Mesendoderm (in vitro differentiated cells): ENCODE data around the gene PMAIP1.

ENCODE experiments used
- DNase-seq: peaks from one replicate; pipeline ENCODE4 v3.0.0; 2013
- H2AK5ac ChIP-seq: 2 replicates; pipeline ENCODE4 v1.6.1; 2013; ENCODE audit warnings: low read length, inconsistent platforms
- H2BK120ac ChIP-seq: 2 replicates; pipeline ENCODE4 v1.6.1; 2013; ENCODE audit warnings: low read depth, mild to moderate bottlenecking, low read length, moderate library complexity, mixed read lengths
- H2BK15ac ChIP-seq: replicated peaks from 2 replicates; pipeline ENCODE4 v1.6.1; 2013; ENCODE audit warnings: low read depth, mild to moderate bottlenecking, moderate library complexity
- H2BK5ac ChIP-seq: 2 replicates; pipeline ENCODE4 v1.6.1; 2013; ENCODE audit warnings: low read length, inconsistent platforms
- H3K18ac ChIP-seq: 2 replicates; pipeline ENCODE4 v1.6.1; 2013; ENCODE audit warnings: mild to moderate bottlenecking, low read length, mixed read lengths
- H3K23ac ChIP-seq: one replicate; pipeline ENCODE4 v1.6.1; 2013; ENCODE audit warnings: low read length
- H3K27ac ChIP-seq: 2 replicates; pipeline ENCODE4 v1.5.1; 2013; ENCODE audit warnings: low read depth, mild to moderate bottlenecking, inconsistent platforms, low read length, moderate library complexity
- H3K27me3 ChIP-seq: 2 replicates; pipeline ENCODE4 v1.6.1; 2013; ENCODE audit warnings: low read length, control low read depth, mild to moderate bottlenecking, inconsistent platforms; ENCODE audit not compliant: insufficient read depth, poor library complexity
- H3K36me3 ChIP-seq: 2 replicates; pipeline ENCODE4 v1.6.1; 2013; ENCODE audit warnings: low read length, inconsistent platforms; ENCODE audit not compliant: control insufficient read depth, insufficient read depth
- H3K4ac ChIP-seq: one replicate; pipeline ENCODE4 v1.6.1; 2013; ENCODE audit warnings: low read depth, mild to moderate bottlenecking, low read length, moderate library complexity
- H3K4me1 ChIP-seq: 2 replicates; pipeline ENCODE4 v1.6.1; 2013; ENCODE audit warnings: low read depth, low read length, inconsistent platforms; ENCODE audit not compliant: control insufficient read depth
- H3K4me2 ChIP-seq: 2 replicates; pipeline ENCODE4 v1.6.1; 2013; ENCODE audit warnings: low read length
- H3K4me3 ChIP-seq: 2 replicates; pipeline ENCODE4 v1.5.1; 2013; ENCODE audit warnings: mild to moderate bottlenecking, low read length
- H3K56ac ChIP-seq: one replicate; pipeline ENCODE4 v1.6.1; 2013; ENCODE audit warnings: low read length
- H3K79me1 ChIP-seq: 2 replicates; pipeline ENCODE4 v1.6.1; 2013; ENCODE audit warnings: low read length, inconsistent platforms
- H3K79me2 ChIP-seq: 2 replicates; pipeline ENCODE4 v1.6.1; 2013; ENCODE audit warnings: mild to moderate bottlenecking, low read length; ENCODE audit not compliant: control insufficient read depth, insufficient read depth
- H3K9ac ChIP-seq: 2 replicates; pipeline ENCODE4 v1.6.1; 2013; ENCODE audit warnings: low read length, inconsistent platforms
- H4K5ac ChIP-seq: one replicate; pipeline ENCODE4 v1.6.1; 2013; ENCODE audit warnings: low read length
- H4K8ac ChIP-seq: one replicate; pipeline ENCODE4 v1.6.1; 2013; ENCODE audit warnings: low read depth, mild to moderate bottlenecking, control low read depth, low read length, moderate library complexity
- WGBS: extraction: QIAGEN DNeasy Blood & Tissue Kit; methylation state at CpG from one replicate; pipeline ENCODE4 v1.1.7; 2013; ENCODE audit warnings: low lambda C conversion rate, missing lambda C conversion rate; ENCODE audit not compliant: insufficient coverage; ENCODE audit errors: extremely low coverage; 5-methylcytosine and 5-hydroxymethylcytosine counted together

PMAIP1 gene

DNA sequence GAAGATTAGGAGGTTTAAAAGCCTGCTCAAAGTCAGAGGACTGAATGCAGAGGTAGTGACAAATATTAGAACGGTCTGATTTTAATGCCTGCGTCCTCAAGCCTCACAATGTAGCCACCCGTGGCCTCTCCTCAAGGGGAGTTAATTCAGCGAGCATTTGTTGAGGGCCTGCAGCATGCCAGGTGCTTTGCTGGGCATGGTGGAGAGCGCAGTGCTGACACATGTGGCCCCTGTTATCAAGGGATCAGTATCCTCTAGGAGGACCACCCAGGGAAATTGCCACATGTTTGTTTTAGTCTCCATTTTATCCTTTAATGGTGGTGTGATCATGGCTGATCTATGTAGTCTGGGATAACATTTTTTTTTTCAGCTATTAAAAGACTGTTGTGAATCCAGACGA is 19.2 kb downstream of the PMAIP1 start:
- H3K4me1 ChIP-seq, result no peaks in the 10 kb centered on the region
- H3K18ac ChIP-seq, result peak overlapping the region; percentile 22
- peak overlapping the region; percentile 64 for H3K4ac ChIP-seq
- no peaks in the 10 kb centered on the region for H3K36me3 ChIP-seq
- H3K4me3 ChIP-seq, result no peak overlapping the region
- WGBS, result no CpG with 5 or more reads among the region's 6 CpGs
- H3K27ac ChIP-seq, result no peak overlapping the region
- no peak overlapping the region for H4K8ac ChIP-seq
- no peak overlapping the region for H3K23ac ChIP-seq
- H2BK5ac ChIP-seq, result no peak overlapping the region
- H3K79me1 ChIP-seq, result no peaks in the 10 kb centered on the region
- no peak overlapping the region for H4K5ac ChIP-seq
- H2AK5ac ChIP-seq, result no peak overlapping the region
- no peaks in the 10 kb centered on the region for H3K79me2 ChIP-seq
- no peak overlapping the region for H2BK120ac ChIP-seq
- H3K9ac ChIP-seq, result no peak overlapping the region
- no peak overlapping the region for H3K4me2 ChIP-seq
- no peak for DNase-seq
- H2BK15ac ChIP-seq, result no peak overlapping the region
- no peak overlapping the region for H3K56ac ChIP-seq
- no peaks in the 10 kb centered on the region for H3K27me3 ChIP-seq

DNA sequence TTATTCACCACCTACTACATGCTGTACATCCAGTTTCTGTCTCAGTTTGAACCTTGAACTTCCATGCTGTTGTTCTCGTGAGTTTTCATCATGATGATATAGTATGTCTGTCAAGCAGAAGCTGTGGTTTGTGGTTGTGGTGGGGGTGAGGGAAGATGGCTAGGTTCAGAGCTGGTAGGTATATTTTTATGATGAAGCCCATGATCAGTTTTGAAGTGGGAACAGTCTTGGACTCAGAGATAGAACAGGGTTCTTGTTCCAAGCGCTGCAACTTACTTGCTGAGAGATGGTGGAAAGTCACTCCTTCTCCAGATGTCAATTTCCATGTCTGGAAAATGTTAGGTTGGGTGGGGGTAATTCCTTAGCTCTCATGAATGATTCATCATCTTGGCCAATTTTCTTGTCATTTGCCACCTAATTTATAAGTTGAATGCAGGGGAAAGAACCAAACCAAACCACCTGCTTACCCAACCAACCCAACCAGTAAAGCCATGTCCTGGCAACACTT is 21.6 kb downstream of the PMAIP1 start:
- H3K79me1 ChIP-seq, result no peaks in the 10 kb centered on the region
- H3K79me2 ChIP-seq, result no peaks in the 10 kb centered on the region
- WGBS, result no CpG with 5 or more reads among the region's 2 CpGs
- H3K4me2 ChIP-seq, result no peak overlapping the region
- H4K5ac ChIP-seq, result no peak overlapping the region
- DNase-seq, result no peak
- H3K18ac ChIP-seq, result no peak overlapping the region
- H4K8ac ChIP-seq, result no peak overlapping the region
- H3K36me3 ChIP-seq, result no peaks in the 10 kb centered on the region
- no peak overlapping the region for H3K56ac ChIP-seq
- no peak overlapping the region for H3K23ac ChIP-seq
- no peaks in the 10 kb centered on the region for H3K4me1 ChIP-seq
- no peak overlapping the region for H3K9ac ChIP-seq
- H3K4ac ChIP-seq, result no peak overlapping the region
- no peak overlapping the region for H2BK15ac ChIP-seq
- H3K4me3 ChIP-seq, result no peak overlapping the region
- no peak overlapping the region for H2BK5ac ChIP-seq
- no peak overlapping the region for H2BK120ac ChIP-seq
- H3K27ac ChIP-seq, result no peak overlapping the region
- H2AK5ac ChIP-seq, result no peak overlapping the region
- H3K27me3 ChIP-seq, result no peaks in the 10 kb centered on the region

DNA sequence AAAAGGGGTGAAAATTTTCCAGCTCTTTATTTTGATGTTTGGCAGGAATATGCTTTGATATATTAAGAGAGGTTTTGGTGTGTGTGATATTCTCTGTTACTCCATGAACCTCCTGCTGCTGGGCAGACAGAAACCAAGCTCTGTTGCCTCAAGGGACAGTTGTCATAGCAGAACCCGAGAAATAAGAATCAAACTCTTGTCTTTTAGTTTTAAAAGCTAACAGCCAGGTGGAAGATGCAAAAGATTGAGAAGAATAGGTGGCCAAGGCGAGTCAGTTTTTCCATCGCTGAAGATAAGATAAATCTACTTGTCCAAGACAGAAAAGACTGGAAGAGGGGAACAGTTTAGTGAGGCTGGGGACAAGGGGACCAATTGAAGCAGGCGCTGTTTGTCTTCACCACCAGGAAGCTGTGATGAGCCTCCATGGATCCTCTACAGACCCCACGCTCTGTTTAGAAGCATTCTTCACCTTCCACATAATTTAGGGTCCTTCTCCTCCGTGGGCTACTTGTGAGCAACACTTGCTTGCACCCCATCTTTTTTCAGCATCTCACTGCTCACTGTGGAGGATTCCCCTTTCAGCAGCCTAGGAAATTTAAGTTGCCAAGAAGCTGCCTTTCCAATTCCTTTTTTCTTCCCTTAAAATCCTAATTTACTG is 23.9 kb downstream of the PMAIP1 start:
- no peak overlapping the region for H4K8ac ChIP-seq
- WGBS, result no CpG with 5 or more reads among the region's 6 CpGs
- no peaks in the 10 kb centered on the region for H3K79me1 ChIP-seq

DNA sequence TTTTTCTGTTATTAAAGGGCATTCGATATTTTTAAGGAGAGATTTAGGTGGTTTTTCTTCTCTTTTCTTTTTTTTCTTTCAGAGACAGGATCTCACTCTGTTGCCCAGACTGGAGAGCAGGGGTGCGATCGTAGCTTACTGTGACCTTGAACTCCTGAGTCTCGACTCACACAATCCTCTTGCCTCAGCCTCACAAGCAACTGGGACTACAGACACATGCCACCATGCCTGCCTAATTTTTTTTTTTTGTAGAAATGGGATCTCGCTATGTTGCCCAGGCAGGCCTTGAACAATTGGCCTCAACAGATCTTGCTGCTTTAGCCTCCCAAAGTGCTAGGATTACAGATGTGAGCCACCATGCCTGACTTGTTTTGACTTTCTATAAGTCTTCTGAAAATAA is 26.3 kb downstream of the PMAIP1 start:
- H3K9ac ChIP-seq, result no peak overlapping the region
- no peak overlapping the region for H2BK5ac ChIP-seq

More for the DNA sequence above, 23.9 kb downstream of the PMAIP1 start:
- H3K23ac ChIP-seq, result no peak overlapping the region
- H2BK5ac ChIP-seq, result no peak overlapping the region
- H4K5ac ChIP-seq, result no peak overlapping the region
- no peak overlapping the region for H3K18ac ChIP-seq
- H3K56ac ChIP-seq, result no peak overlapping the region
- no peak overlapping the region for H3K4me3 ChIP-seq
- no peak overlapping the region for H3K4ac ChIP-seq
- H3K27ac ChIP-seq, result no peak overlapping the region
- no peaks in the 10 kb centered on the region for H3K27me3 ChIP-seq
- H2AK5ac ChIP-seq, result no peak overlapping the region
- no peaks in the 10 kb centered on the region for H3K79me2 ChIP-seq
- DNase-seq, result no peak
- no peak overlapping the region for H3K4me2 ChIP-seq
- H3K4me1 ChIP-seq, result no peaks in the 10 kb centered on the region
- H3K36me3 ChIP-seq, result no peaks in the 10 kb centered on the region
- no peak overlapping the region for H2BK15ac ChIP-seq
- H2BK120ac ChIP-seq, result no peak overlapping the region
- H3K9ac ChIP-seq, result no peak overlapping the region

DNA sequence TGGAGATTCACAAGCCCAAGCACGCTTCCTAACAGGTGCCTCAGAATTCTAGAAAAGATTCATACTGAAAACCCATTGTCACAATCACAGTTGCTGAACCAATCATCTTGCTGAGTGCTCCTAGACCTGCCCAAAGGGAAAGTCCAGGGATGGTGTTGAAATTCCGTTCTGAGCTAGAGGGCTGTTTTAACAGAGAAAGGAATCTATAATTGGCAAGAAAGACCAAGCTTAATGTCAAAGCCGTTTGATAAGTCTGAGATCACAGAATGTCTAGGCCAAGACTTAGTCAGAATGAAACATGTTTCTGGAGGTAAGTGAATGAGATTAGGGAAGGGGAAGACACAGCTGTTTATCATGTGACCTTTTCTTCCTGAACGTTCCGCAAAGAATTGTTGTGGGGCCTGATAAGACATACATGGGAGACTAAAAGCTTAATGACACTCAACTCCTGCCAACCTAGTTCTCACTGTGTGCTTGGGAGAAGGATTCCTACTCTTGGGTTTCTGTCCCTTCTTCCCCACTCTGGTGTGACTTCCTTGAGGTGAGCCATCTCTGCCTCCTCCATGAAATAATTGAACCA is 27.5 kb downstream of the PMAIP1 start:
- Histone ChIP-seq H3K36me3 (no peaks in the 10 kb centered on the region), H2AK5ac (no peak overlapping the region), H3K79me2 (no peaks in the 10 kb centered on the region), H3K4me3 (no peak overlapping the region), H3K4me2 (no peak overlapping the region), H3K4me1 (no peaks in the 10 kb centered on the region), H3K9ac (no peak overlapping the region), H2BK15ac (no peak overlapping the region), H3K23ac (no peak overlapping the region), H2BK5ac (no peak overlapping the region), H3K27me3 (no peaks in the 10 kb centered on the region), H3K27ac (no peak overlapping the region), H3K56ac (no peak overlapping the region), H3K4ac (no peak overlapping the region), H3K79me1 (no peaks in the 10 kb centered on the region), H2BK120ac (no peak overlapping the region), H4K8ac (no peak overlapping the region), H4K5ac (no peak overlapping the region), H3K18ac (no peak overlapping the region)
- no peak for DNase-seq
- no CpG with 5 or more reads among the region's 5 CpGs for WGBS

More for the DNA sequence above, 26.3 kb downstream of the PMAIP1 start:
- Histone ChIP-seq H2AK5ac (no peak overlapping the region), H3K4me1 (no peaks in the 10 kb centered on the region), H3K18ac (no peak overlapping the region), H3K56ac (no peak overlapping the region), H3K23ac (no peak overlapping the region), H2BK120ac (no peak overlapping the region), H3K79me1 (no peaks in the 10 kb centered on the region), H4K8ac (no peak overlapping the region), H3K36me3 (no peaks in the 10 kb centered on the region), H2BK15ac (no peak overlapping the region), H3K4ac (no peak overlapping the region), H3K4me3 (no peak overlapping the region), H3K27me3 (no peaks in the 10 kb centered on the region), H4K5ac (no peak overlapping the region), H3K4me2 (no peak overlapping the region), H3K27ac (no peak overlapping the region), H3K79me2 (no peaks in the 10 kb centered on the region)
- no CpG with 5 or more reads among the region's 5 CpGs for WGBS
- DNase-seq, result no peak
